HEK293 (cell line): ENCODE data around the gene XBP1.

Experiments
- FEZF1 ChIP-seq: fragments of 450-650 bp; formaldehyde crosslinking; IDR thresholded peaks from 2 replicates; pipeline ENCODE4 v1.5.1; 2016; ENCODE audit warnings: missing biosample characterization, missing genetic modification characterization
- HOXC10 ChIP-seq: sonication (generic); formaldehyde crosslinking; IDR thresholded peaks from 2 replicates; pipeline ENCODE4 v1.8.1; 2023; ENCODE audit warnings: mild to moderate bottlenecking, missing genetic modification reagents
- OVOL3 ChIP-seq: fragments of 450-650 bp; formaldehyde crosslinking; IDR thresholded peaks from 2 replicates; pipeline ENCODE4 v1.5.1; 2016; ENCODE audit warnings: missing biosample characterization, missing genetic modification characterization
- ZBTB21 ChIP-seq: fragments of 450-650 bp; formaldehyde crosslinking; IDR thresholded peaks from 2 replicates; pipeline ENCODE4 v1.5.1; 2017; ENCODE audit warnings: missing biosample characterization, missing genetic modification characterization
- ZBTB48 ChIP-seq: fragments of 450-650 bp; formaldehyde crosslinking; IDR thresholded peaks from 2 replicates; pipeline ENCODE4 v1.5.1; 2016; ENCODE audit warnings: missing biosample characterization, missing genetic modification characterization
- ZFP69B ChIP-seq: fragments of 450-650 bp; formaldehyde crosslinking; IDR thresholded peaks from 2 replicates; pipeline ENCODE4 v1.5.1; 2016; ENCODE audit warnings: missing biosample characterization, missing genetic modification characterization
- ZIC2 ChIP-seq: fragments of 450-650 bp; formaldehyde crosslinking; IDR thresholded peaks from 2 replicates; pipeline ENCODE4 v1.5.1; 2016; ENCODE audit warnings: missing biosample characterization, missing genetic modification characterization
- ZNF184 ChIP-seq: fragments of 450-650 bp; IDR thresholded peaks from 2 replicates; pipeline ENCODE4 v1.5.1; 2018; ENCODE audit warnings: missing biosample characterization, mild to moderate bottlenecking, missing genetic modification characterization
- ZNF2 ChIP-seq: fragments of 450-650 bp; formaldehyde crosslinking; IDR thresholded peaks from 2 replicates; pipeline ENCODE4 v1.5.1; 2016; ENCODE audit warnings: missing biosample characterization, missing genetic modification characterization
- ZNF223 ChIP-seq: fragments of 450-650 bp; formaldehyde crosslinking; IDR thresholded peaks from 2 replicates; pipeline ENCODE4 v1.5.1; 2016; ENCODE audit warnings: missing biosample characterization, missing genetic modification characterization
- ZNF341 ChIP-seq: fragments of 450-650 bp; formaldehyde crosslinking; IDR thresholded peaks from 2 replicates; pipeline ENCODE4; 2016; ENCODE audit warnings: low read depth, missing biosample characterization, missing genetic modification characterization
- ZNF391 ChIP-seq: fragments of 450-650 bp; formaldehyde crosslinking; IDR thresholded peaks from 2 replicates; pipeline ENCODE4 v1.5.1; 2016; ENCODE audit warnings: low read depth, missing biosample characterization, missing genetic modification characterization, borderline replicate concordance
- ZNF510 ChIP-seq: fragments of 450-650 bp; formaldehyde crosslinking; IDR thresholded peaks from 2 replicates; pipeline ENCODE4 v1.5.1; 2018; ENCODE audit warnings: mild to moderate bottlenecking, missing genetic modification characterization, missing biosample characterization; ENCODE audit not compliant: insufficient replicate concordance
- ZNF629 ChIP-seq: fragments of 450-650 bp; formaldehyde crosslinking; IDR thresholded peaks from 2 replicates; pipeline ENCODE4 v1.5.1; 2017; ENCODE audit warnings: missing biosample characterization, missing genetic modification characterization
- ZNF660 ChIP-seq: fragments of 450-650 bp; IDR thresholded peaks from 2 replicates; pipeline ENCODE4 v1.5.1; 2018; ENCODE audit warnings: missing biosample characterization, mild to moderate bottlenecking, missing genetic modification characterization
- TF ChIP-seq, protein P1 (sequence below): fragments of 450-650 bp; formaldehyde crosslinking; IDR thresholded peaks from 2 replicates; pipeline ENCODE4 v1.5.1; 2016; ENCODE audit warnings: missing biosample characterization, missing genetic modification characterization
- TF ChIP-seq, protein P2 (sequence below): fragments of 450-650 bp; formaldehyde crosslinking; IDR thresholded peaks from 2 replicates; pipeline ENCODE4 v1.5.1; 2016; ENCODE audit warnings: missing biosample characterization, missing genetic modification characterization
- TF ChIP-seq, protein P3 (sequence below): fragments of 450-650 bp; formaldehyde crosslinking; IDR thresholded peaks from 2 replicates; pipeline ENCODE4 v1.5.1; 2016; ENCODE audit warnings: missing biosample characterization, missing genetic modification characterization
- TF ChIP-seq, protein P4 (sequence below): fragments of 450-650 bp; formaldehyde crosslinking; IDR thresholded peaks from 2 replicates; pipeline ENCODE4 v1.5.1; 2017; ENCODE audit warnings: missing biosample characterization, missing genetic modification characterization
- TF ChIP-seq, protein P5 (sequence below): fragments of 450-650 bp; IDR thresholded peaks from 2 replicates; pipeline ENCODE4 v1.5.1; 2018; ENCODE audit warnings: missing biosample characterization, missing genetic modification characterization

XBP1 gene

DNA sequence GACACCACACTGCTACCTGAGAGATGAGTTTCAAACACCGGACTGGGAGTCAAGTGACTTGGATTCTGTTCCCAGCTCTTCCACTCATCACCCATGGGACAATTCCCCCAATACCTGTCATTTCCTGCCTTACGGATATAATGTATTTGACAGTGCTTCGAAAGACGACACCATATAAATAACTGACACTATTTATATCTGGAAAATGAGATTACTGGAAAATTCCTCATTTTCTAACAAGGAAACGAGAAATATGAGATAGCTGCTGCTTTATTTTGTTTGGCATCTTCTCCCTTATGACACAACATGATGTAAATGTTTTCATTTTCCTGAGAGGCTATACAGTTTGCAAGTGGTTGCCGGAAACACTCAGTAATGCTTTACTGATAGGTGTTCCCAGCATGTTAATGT is 49.9 kb downstream of the XBP1 start (continued):
- TF ChIP-seq ZNF629 (tag by site-specific recombination) = peak; percentile 93
- 0 out of 2 replicates have a peak, but pooled peaks have one; percentile 22 for TF ChIP-seq ZNF660 (tag by site-specific recombination)
- TF ChIP-seq, protein P1, sequence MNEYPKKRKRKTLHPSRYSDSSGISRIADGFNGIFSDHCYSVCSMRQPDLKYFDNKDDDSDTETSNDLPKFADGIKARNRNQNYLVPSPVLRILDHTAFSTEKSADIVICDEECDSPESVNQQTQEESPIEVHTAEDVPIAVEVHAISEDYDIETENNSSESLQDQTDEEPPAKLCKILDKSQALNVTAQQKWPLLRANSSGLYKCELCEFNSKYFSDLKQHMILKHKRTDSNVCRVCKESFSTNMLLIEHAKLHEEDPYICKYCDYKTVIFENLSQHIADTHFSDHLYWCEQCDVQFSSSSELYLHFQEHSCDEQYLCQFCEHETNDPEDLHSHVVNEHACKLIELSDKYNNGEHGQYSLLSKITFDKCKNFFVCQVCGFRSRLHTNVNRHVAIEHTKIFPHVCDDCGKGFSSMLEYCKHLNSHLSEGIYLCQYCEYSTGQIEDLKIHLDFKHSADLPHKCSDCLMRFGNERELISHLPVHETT (tag by site-specific recombination) = peak; percentile 49; the same call in 1 of the 2 replicates
- TF ChIP-seq HOXC10 (CRISPR knock-in tag) = no peak
- TF ChIP-seq ZBTB48 (tag by site-specific recombination) = no peak
- peak; percentile 8 for TF ChIP-seq ZNF510
- TF ChIP-seq ZNF2 = 0 out of 2 replicates have a peak, but pooled peaks have one; percentile 35
- TF ChIP-seq, protein P2, sequence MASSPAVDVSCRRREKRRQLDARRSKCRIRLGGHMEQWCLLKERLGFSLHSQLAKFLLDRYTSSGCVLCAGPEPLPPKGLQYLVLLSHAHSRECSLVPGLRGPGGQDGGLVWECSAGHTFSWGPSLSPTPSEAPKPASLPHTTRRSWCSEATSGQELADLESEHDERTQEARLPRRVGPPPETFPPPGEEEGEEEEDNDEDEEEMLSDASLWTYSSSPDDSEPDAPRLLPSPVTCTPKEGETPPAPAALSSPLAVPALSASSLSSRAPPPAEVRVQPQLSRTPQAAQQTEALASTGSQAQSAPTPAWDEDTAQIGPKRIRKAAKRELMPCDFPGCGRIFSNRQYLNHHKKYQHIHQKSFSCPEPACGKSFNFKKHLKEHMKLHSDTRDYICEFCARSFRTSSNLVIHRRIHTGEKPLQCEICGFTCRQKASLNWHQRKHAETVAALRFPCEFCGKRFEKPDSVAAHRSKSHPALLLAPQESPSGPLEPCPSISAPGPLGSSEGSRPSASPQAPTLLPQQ (tag by site-specific recombination) = peak; percentile 78
- TF ChIP-seq FEZF1 (tag by site-specific recombination) = peak; percentile 67
- no peak for TF ChIP-seq ZNF341 (tag by site-specific recombination)
- TF ChIP-seq, protein P3, sequence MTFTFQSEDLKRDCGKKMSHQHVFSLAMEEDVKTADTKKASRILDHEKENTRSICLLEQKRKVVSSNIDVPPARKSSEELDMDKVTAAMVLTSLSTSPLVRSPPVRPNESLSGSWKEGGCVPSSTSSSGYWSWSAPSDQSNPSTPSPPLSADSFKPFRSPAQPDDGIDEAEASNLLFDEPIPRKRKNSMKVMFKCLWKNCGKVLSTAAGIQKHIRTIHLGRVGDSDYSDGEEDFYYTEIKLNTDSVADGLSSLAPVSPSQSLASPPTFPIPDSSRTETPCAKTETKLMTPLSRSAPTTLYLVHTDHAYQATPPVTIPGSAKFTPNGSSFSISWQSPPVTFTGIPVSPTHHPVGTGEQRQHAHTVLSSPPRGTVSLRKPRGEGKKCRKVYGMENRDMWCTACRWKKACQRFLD (tag by site-specific recombination) = no peak
- TF ChIP-seq, protein P4, sequence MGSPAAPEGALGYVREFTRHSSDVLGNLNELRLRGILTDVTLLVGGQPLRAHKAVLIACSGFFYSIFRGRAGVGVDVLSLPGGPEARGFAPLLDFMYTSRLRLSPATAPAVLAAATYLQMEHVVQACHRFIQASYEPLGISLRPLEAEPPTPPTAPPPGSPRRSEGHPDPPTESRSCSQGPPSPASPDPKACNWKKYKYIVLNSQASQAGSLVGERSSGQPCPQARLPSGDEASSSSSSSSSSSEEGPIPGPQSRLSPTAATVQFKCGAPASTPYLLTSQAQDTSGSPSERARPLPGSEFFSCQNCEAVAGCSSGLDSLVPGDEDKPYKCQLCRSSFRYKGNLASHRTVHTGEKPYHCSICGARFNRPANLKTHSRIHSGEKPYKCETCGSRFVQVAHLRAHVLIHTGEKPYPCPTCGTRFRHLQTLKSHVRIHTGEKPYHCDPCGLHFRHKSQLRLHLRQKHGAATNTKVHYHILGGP = peak; percentile 66
- peak; percentile 69 for TF ChIP-seq ZFP69B (tag by site-specific recombination)
- peak; percentile 48; the same call in 1 of the 2 replicates for TF ChIP-seq ZNF391 (tag by site-specific recombination)
- peak; percentile 79 for TF ChIP-seq ZBTB21 (tag by site-specific recombination)
- TF ChIP-seq OVOL3 (tag by site-specific recombination) = 0 out of 2 replicates have a peak, but pooled peaks have one; percentile 18
- TF ChIP-seq ZNF184 (tag by site-specific recombination) = peak; percentile 75
- no peak for TF ChIP-seq ZIC2 (tag by site-specific recombination)
- TF ChIP-seq, protein P5, sequence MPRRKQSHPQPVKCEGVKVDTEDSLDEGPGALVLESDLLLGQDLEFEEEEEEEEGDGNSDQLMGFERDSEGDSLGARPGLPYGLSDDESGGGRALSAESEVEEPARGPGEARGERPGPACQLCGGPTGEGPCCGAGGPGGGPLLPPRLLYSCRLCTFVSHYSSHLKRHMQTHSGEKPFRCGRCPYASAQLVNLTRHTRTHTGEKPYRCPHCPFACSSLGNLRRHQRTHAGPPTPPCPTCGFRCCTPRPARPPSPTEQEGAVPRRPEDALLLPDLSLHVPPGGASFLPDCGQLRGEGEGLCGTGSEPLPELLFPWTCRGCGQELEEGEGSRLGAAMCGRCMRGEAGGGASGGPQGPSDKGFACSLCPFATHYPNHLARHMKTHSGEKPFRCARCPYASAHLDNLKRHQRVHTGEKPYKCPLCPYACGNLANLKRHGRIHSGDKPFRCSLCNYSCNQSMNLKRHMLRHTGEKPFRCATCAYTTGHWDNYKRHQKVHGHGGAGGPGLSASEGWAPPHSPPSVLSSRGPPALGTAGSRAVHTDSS (tag by site-specific recombination) = no peak
- TF ChIP-seq ZNF223 = no peak
